Measurements from ENCODE around the gene SH3TC2. TPM values are rescaled to one million over a fixed set of nuclear protein-coding genes. Genes with fewer than 3 reads are reported as not detected.

SH3TC2 gene
- 15.4 and 19.3 TPM in 2 replicates for total RNA-seq

DNA sequence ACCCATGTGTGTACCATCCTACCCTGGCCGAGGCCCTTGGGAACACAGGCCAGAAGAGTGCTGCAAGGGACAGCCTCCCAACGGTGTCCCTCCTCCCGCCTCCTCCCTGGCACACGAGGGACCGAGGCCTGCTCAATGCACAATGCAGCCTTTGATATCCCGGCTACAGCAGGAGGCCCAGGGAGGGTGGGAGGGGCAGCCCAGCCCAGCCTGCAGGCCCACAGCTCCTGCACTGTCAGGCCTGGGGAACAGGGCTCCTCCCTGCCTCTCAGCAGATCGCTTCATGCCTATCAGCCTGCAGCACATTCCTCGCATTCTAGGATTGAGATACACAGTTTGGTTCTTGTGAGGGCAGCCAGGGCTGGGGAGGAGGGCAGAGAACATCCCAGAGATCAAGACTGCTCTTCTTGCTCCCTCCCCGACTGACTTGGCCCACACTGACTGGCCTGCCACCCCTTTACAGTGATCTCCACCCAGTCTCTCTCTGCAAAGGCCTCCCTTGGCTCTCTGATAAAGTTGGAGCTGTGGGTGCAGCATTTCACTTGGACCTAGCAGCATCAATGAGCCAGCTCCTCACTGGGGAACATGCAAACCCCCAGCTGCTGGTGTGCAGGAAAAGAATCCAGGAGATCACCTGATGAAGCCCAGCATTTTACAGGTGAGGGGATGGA lies at the start of gene SH3TC2:
TSS of gene SH3TC2 (minus strand) at position 46 of the 671 bp plus-strand sequence. CDS start at position 6, 40 bp downstream.

Small RNAs within 50 kb of the gene (small RNA-seq; reads per million reads assigned to genes)
- gene MIR584 = 1.3 reads per million, percentile 68 among the genes with 10 or more reads in this experiment
- gene RNU6-732P = not detected

Other genes starting within 250 kb of the SH3TC2 start
- gene ADRB2, start 236.5 kb downstream of the SH3TC2 start, total RNA-seq = 6.5 and 7.5 TPM in 2 replicates
- gene ABLIM3, start 78.4 kb upstream of the SH3TC2 start, total RNA-seq = 40.5 and 45.9 TPM in 2 replicates
- gene AFAP1L1, start 208.8 kb upstream of the SH3TC2 start, total RNA-seq = 98.3 and 130 TPM in 2 replicates

Data from vein endothelial cell (primary cell).